Measurements from ENCODE around the gene CDK10. TPM values are rescaled to one million over a fixed set of nuclear protein-coding genes. Genes with fewer than 3 reads are reported as not detected.

CDK10 gene
- total RNA-seq, 2 donors from 2014 or later, result 86.1 to 92.7 TPM

DNA sequence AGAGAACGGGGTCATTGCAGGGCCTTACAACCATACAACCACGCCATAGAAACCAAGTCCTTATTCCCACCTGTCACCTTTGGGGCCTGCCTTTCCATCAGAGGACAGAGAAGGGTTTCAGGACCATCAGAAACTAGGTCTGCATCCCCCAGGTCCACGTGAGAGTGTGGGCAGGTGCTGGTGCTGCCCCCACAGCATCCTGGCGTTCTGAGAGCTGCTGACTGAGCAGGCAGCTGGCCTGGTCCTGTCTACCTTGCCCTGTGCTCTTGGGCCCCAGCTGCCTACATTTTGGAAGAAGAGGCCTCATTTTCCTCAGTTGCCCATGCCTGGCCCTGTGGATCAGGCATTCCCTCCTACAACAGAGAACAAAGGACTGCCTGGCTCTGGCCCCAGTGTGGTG is 56.5 kb downstream of the CDK10 start:
- peak; percentile 3 for ATAC-seq
- intact Hi-C loops (cut with DNase I, micrococcal nuclease), result no loop called here
- no peak for DNase-seq

DNA sequence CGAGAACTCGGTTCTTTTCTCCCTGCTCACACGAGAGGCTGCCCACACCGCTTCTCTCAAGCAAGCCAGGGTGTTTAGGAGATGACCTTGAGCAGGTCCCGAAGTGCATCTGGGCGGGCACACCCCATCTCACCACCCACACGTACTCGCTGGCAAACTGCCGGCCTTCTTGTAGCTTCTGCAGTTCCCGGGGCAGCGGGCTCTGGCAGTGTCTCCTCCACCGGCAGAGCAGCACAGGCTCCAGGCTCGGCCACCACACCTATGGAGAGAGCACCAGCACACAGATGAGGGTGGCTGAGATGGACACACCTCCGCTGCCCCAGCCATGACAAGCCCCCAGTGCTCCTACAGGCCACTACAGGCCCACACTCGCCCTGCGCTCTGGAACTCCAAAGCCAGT is 58.3 kb downstream of the CDK10 start:
- ATAC-seq (no peak), DNase-seq (no peak)
- intact Hi-C loops (cut with DNase I, micrococcal nuclease), result no loop called here

Other genes starting within 250 kb of the CDK10 start
- 100 to 1,000 TPM in 1 of 2 donors, 10 to 100 TPM in 1; 82.5 to 135 TPM for gene ANKRD11, start 196.1 kb upstream of the CDK10 start, total RNA-seq
- 100 to 1,000 TPM; 106 to 146 TPM for gene SPG7, start 178.3 kb upstream of the CDK10 start, total RNA-seq
- 1,000 to 10,000 TPM; 1,613 to 1,684 TPM for gene RPL13, start 126.0 kb upstream of the CDK10 start, total RNA-seq
- under 1 TPM; 0.73 to 0.92 TPM for gene CPNE7, start 110.9 kb upstream of the CDK10 start, total RNA-seq
- 1 to 10 TPM in 1 of 2 donors, under 1 TPM in 1; 0.73 to 4.4 TPM for gene DPEP1, start 73.0 kb upstream of the CDK10 start, total RNA-seq
- 100 to 1,000 TPM; 154 to 157 TPM for gene CHMP1A, start 29.0 kb upstream of the CDK10 start, total RNA-seq
- gene SPATA33, start 28.9 kb upstream of the CDK10 start, total RNA-seq, result 1 to 10 TPM; 7.1 to 9.1 TPM
- 10 to 100 TPM; 16.3 to 27.9 TPM for gene SPATA2L, start 15.0 kb downstream of the CDK10 start, total RNA-seq
- 10 to 100 TPM; 19.6 to 23.2 TPM for gene VPS9D1, start 34.2 kb downstream of the CDK10 start, total RNA-seq
- gene ZNF276, start 34.8 kb downstream of the CDK10 start, total RNA-seq, result 10 to 100 TPM; 28.9 to 42.2 TPM
- gene FANCA, start 130.0 kb downstream of the CDK10 start, total RNA-seq, result 10 to 100 TPM; 11.1 to 26.6 TPM
- gene SPIRE2, start 141.8 kb downstream of the CDK10 start, total RNA-seq, result 10 to 100 TPM; 70.2 to 97.7 TPM
- 100 to 1,000 TPM; 152 to 210 TPM for gene TCF25, start 186.9 kb downstream of the CDK10 start, total RNA-seq
- 1 to 10 TPM; 2.1 to 4.3 TPM for gene MC1R, start 232.2 kb downstream of the CDK10 start, total RNA-seq
- 1 to 10 TPM; 3.3 to 4.2 TPM for gene TUBB3, start 236.7 kb downstream of the CDK10 start, total RNA-seq

Data from left colon (tissue), 2 donors.